Activated T-helper 1 cell treated with anti-CD3 and anti-CD28 coated beads, Interleukin-12 subunit alpha, Interleukin-12 subunit beta, Interleukin-2, Interleukin-4 antibody, amounts not matched to agents 30 ng/mL and 10 ng/mL and 1 ng/mL, durations not matched to agents 14 hours and 24 hours and 36 hours (primary cell): ENCODE measurements around the gene USP2. TPM values are rescaled to one million over a fixed set of nuclear protein-coding genes. Genes with fewer than 3 reads are reported as not detected.

Experiments
- DNase-seq: peaks from one replicate; pipeline ENCODE4 v3.0.0; 2021; ENCODE audit warnings: low spot score
- H3K27ac Mint-ChIP-seq: one replicate; pipeline ENCODE4 v1.8.0; 2021; ENCODE audit warnings: mild to moderate bottlenecking, mixed read lengths
- H3K27me3 Mint-ChIP-seq: one replicate; pipeline ENCODE4 v1.8.0; 2022; ENCODE audit warnings: mild to moderate bottlenecking, moderate library complexity, mixed read lengths; ENCODE audit not compliant: insufficient read depth
- H3K36me3 Mint-ChIP-seq: one replicate; pipeline ENCODE4 v1.8.0; 2021; ENCODE audit warnings: low read depth, mixed read lengths
- H3K4me1 Mint-ChIP-seq: one replicate; pipeline ENCODE4 v1.8.0; 2021; ENCODE audit warnings: low read depth, mixed read lengths
- H3K4me3 Mint-ChIP-seq: one replicate; pipeline ENCODE4 v1.8.0; 2021; ENCODE audit warnings: mild to moderate bottlenecking, moderate library complexity, mixed read lengths
- H3K9me3 Mint-ChIP-seq: one replicate; pipeline ENCODE4 v1.8.0; 2021; ENCODE audit warnings: mixed read lengths
- intact Hi-C: fragments of 100-400 bp; cut with micrococcal nuclease; formaldehyde crosslinking; loops from one replicate; pipeline ENCODE4 v1.15.1; 2024
- total RNA-seq: library from RNA; stranded (reverse); gene quantifications from 2 replicates; pipeline ENCODE4 v1.2.3, GENCODE V29; 2022

The USP2 gene
- total RNA-seq, 1 donor from 2014 or later: 0.36 TPM

DNA sequence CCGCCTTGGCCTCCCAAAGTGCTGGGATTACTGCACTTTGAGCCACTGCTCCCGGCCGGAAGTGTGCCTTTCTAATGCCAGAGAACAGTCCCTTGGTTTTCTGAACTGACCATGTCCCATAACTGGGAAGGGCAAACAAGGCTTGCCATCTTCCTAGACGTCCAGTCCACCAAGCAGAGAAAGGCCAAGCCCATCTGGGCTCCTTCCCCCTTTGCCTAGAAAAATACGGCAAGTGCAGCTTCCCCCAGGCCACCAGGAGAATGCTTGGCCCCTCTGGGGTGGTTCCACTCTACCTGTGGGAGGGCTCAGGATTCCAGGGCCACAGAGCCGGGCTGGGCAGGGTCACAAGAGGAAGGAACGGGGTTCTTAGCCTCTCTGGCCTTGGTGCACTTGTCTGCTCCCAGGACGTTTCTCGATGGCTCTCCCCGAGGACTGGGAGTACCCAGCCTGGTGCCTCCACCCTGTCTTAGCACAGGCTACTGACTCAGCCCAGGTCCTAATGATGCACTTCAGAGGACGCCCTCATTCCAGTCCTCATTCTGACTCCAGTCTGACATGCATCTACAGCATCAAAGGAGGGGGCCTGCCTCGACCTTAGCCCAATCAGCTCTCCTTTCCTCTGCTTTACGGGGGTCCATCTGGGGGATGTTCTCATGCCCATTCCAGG, 1.2 kb downstream of the USP2 start:
- H3K4me1 Mint-ChIP-seq: no peaks in the 10 kb centered on the region
- H3K27ac Mint-ChIP-seq: no peak overlapping the region
- no peaks in the 10 kb centered on the region for H3K9me3 Mint-ChIP-seq
- no peaks in the 10 kb centered on the region for H3K36me3 Mint-ChIP-seq
- intact Hi-C loops: loop anchor here (5.0 kb wide), 1 partner anchor 347 kb away; the partner anchor contains the start of gene NECTIN1
- DNase-seq: no peak
- H3K4me3 Mint-ChIP-seq: no peak overlapping the region
- peaks cover 8% of the 10 kb centered on the region for H3K27me3 Mint-ChIP-seq

DNA sequence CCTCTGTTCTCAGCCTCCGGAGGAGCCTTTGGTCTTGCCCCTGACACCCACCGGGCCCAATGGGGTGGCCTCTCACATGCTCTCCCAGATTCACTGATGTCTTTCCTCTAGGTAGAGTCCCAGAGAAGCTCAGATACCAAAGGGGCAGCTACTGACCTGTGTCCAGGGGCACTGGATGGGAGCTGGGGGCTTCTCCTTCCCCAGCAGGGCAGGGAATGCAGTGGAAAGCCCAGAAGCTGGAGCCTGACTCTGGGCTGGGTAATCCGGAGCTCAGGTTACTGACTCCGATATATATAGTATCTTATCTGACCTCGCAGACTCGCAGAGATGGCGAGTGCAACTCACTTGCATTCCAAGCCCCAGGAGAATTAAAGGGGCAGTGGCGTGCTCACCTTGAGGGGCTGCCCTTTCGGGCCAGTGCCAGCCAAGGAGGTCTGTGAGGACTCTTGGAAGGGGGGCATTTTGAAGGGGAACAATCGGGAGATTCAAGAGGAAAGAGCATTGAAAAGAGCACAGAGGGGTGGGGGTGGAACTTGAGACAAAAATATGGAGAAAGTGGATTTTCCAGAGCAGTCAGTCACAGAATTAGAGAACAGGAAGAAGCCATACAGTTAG, 2.5 kb downstream of the USP2 start:
- no peak overlapping the region for H3K4me3 Mint-ChIP-seq
- no peaks in the 10 kb centered on the region for H3K9me3 Mint-ChIP-seq
- no peaks in the 10 kb centered on the region for H3K36me3 Mint-ChIP-seq
- no peak for DNase-seq
- intact Hi-C loops: no loop called here
- peaks cover 8% of the 10 kb centered on the region for H3K27me3 Mint-ChIP-seq
- no peaks in the 10 kb centered on the region for H3K4me1 Mint-ChIP-seq
- no peak overlapping the region for H3K27ac Mint-ChIP-seq

DNA sequence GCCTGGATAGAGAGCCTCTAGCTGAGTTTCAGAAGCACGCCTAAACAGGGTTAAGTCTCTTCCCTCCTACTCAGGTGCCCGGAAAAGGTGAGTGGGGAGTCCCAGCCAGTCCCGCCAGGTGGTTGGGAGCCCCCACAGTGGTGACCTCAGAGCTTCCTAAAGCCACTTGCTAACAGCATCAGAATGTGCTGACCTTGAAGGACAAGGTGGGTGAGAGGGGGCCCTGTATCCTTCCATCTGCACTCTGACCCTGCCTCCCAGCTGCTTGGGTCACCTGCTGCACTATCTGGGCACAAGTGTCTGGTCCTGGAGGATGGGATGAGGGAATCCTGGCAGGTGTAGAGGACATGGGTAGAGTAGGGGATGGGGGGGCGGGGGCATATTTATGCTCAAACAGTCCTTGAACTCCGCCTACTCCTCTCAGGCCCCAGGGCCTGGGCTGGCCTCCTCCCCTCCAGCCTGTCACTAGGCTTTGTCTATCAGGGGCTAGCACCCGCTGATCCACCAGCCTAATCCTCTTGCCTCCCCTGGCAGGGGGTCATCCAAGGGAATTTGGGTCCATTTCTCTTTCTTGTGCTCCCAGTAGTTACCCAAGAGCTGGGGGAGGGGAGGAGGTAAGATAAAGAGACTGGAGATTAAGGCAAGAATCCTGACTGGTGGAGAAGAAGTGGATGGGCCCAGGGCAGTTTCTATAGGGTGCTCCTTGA, 3.4 kb downstream of the USP2 start:
- H3K27me3 Mint-ChIP-seq: peaks cover 8% of the 10 kb centered on the region
- no peak for DNase-seq

DNA sequence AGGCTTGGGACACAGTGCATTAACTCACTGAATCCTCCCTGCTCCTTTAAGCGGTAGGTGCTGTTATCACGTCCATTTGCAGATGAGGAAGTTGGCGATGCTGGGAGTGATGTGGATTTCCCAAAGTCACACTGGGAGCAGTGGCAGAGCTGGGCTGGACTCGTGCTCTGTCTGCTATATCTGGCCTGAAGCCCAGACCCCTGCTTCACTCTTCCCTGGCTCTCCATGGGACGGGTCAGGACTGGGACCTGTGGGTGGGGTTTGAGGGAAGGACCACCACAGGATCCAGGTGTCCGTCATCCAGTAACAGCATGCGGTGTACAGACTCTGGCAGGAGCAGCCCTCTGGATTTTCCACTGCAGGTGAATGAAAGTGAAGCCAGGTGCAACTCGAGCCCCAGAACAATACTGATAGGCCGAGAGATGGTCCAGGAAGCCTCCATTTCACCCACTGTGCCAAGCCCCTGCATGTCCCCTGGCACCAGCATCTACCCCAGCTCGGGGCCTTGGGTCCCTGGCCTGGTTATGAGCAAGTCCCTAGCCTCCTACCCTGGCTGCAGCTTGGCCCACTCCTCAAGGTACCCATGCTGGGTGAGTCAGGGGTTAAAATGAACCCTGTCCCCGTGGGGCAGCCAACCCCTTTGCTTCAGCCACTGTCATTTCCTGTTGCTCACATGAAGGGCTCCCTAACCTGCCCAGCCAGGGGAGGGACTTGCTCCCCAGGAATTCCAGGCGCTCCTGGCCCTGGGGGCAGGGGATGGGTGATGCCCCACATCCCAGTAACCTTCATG, 4.2 kb downstream of the USP2 start:
- DNase-seq: no peak
- no peak overlapping the region for H3K27ac Mint-ChIP-seq
- H3K27me3 Mint-ChIP-seq: peaks cover 8% of the 10 kb centered on the region
- no peak overlapping the region for H3K4me3 Mint-ChIP-seq
- intact Hi-C loops: no loop called here
- no peaks in the 10 kb centered on the region for H3K4me1 Mint-ChIP-seq
- H3K9me3 Mint-ChIP-seq: no peaks in the 10 kb centered on the region
- H3K36me3 Mint-ChIP-seq: no peaks in the 10 kb centered on the region

More for the DNA sequence above, 3.4 kb downstream of the USP2 start:
- H3K36me3 Mint-ChIP-seq: no peaks in the 10 kb centered on the region
- intact Hi-C loops: no loop called here
- no peak overlapping the region for H3K27ac Mint-ChIP-seq
- H3K9me3 Mint-ChIP-seq: no peaks in the 10 kb centered on the region
- no peaks in the 10 kb centered on the region for H3K4me1 Mint-ChIP-seq
- no peak overlapping the region for H3K4me3 Mint-ChIP-seq

DNA sequence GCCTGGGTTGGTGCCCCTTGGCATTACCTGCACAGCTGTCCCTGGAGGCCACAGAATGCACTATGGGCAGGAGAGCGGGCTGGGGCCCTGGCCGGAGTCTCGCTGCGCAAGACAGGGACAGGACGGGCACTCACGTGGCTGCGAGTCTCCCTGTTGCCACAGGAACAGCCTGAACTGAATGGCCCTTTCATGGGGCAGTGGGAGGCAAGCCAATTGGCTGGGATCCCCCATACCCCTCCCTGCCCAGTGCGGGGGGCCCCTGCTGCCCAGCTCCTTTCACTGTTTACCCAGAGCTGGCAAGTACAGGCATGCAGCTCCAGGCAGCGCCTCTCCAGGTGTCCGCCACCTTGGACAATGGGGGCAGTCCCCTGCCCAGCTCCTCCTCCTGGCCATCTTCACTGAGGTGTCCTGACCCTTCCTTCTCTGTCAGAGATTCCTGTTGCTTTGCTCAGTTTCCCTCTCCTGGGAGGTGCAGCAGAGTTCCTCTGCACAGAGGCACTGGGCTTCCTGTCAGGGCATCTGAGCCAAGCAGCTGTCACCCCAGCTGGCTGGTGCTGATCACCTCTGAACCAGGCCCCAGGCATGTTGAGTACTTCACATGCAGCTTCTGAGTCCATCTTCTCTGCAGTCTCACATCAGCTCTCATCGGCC, 5.2 kb downstream of the USP2 start:
- Mint-ChIP-seq H3K27me3 (peaks cover 5% of the 10 kb centered on the region), H3K4me3 (no peak overlapping the region), H3K36me3 (no peaks in the 10 kb centered on the region), H3K4me1 (no peaks in the 10 kb centered on the region), H3K9me3 (no peaks in the 10 kb centered on the region), H3K27ac (no peak overlapping the region)
- no peak for DNase-seq
- intact Hi-C loops: no loop called here

DNA sequence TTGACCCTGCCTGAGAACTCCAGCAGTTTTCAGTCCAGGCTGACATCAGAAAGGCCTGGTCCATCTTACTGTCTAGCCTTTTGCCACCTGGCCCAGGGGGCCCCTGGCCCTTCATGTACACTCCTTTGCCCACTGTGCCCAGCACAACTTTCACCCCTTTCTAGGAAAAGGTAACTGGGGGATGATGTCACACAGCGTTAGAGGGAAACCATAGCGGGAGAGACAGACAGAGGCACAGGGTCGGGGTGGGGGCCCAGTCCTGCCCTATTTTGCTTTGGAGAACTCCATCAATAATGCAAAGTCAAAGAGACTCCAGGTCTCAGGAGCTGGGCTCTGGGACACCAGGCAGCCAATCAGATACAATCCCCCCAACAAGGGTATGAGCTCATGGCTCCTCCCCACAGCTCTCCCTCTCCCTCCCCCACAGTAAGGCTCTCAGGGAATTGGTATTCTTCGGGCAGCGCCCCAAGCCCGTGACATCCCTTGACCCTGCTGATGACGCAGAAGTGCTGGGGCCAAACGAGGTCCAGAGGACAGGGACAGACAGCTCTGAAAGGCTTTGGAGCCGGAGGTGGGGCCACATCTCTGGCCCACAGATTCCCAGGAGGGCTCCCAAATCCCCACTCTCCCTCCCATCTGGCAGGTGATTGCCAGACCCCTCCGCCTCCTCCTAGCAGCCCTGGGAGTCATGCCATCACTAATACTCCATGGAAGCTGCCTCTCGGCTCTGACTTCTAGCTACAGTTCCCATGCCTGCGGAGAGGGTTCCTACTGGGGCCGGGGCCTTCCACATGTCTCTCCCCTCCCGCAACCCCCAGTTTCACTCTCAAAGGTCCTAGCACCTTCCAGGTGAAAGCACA, 5.9 kb downstream of the USP2 start:
- no peak for DNase-seq
- H3K36me3 Mint-ChIP-seq: no peaks in the 10 kb centered on the region
- intact Hi-C loops: no loop called here

DNA sequence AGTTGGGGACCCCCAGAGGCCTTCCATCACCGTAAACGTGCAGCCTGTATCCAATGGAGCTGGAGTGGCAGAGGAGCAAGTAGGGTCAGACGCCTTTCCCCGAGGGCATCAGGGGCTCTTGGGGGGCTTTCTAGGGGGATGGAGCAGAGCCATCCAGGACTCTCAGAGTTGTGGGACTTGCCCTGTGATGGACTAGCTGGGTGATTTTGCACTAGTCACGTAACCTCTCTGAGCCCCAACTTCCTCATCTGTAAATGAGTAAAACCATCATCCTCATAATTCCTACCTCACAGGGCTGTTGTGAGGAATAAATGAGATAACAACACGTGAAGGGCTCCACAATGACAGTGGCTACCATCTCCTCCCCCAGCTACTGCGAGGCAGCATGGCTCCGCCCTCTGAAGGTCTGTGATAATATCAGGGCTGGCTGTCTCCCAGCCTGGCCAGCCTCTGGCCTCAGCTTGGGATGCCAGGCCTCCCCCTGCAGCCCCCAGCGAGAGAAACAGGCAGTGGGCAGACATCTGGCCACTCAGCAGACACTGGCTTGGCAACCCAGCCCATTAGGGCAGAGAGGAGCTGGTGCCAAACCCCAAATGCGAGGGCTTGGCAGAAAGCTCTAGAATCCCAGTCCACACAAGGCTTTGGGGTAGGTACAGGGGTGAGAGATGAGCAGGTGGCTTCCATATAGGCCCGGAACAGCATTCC, 6.7 kb downstream of the USP2 start:
- Mint-ChIP-seq H3K27ac (no peak overlapping the region), H3K4me1 (no peaks in the 10 kb centered on the region), H3K36me3 (no peaks in the 10 kb centered on the region), H3K4me3 (no peak overlapping the region), H3K9me3 (no peaks in the 10 kb centered on the region), H3K27me3 (peaks cover 8% of the 10 kb centered on the region)
- DNase-seq: no peak
- intact Hi-C loops: loop anchor here (1.0 kb wide), 1 partner anchor 18 kb away; no protein-coding TSS in a partner anchor

More for the DNA sequence above, 5.9 kb downstream of the USP2 start:
- peaks cover 6% of the 10 kb centered on the region for H3K27me3 Mint-ChIP-seq
- no peaks in the 10 kb centered on the region for H3K9me3 Mint-ChIP-seq
- H3K27ac Mint-ChIP-seq: no peak overlapping the region
- H3K4me1 Mint-ChIP-seq: no peaks in the 10 kb centered on the region
- H3K4me3 Mint-ChIP-seq: no peak overlapping the region

DNA sequence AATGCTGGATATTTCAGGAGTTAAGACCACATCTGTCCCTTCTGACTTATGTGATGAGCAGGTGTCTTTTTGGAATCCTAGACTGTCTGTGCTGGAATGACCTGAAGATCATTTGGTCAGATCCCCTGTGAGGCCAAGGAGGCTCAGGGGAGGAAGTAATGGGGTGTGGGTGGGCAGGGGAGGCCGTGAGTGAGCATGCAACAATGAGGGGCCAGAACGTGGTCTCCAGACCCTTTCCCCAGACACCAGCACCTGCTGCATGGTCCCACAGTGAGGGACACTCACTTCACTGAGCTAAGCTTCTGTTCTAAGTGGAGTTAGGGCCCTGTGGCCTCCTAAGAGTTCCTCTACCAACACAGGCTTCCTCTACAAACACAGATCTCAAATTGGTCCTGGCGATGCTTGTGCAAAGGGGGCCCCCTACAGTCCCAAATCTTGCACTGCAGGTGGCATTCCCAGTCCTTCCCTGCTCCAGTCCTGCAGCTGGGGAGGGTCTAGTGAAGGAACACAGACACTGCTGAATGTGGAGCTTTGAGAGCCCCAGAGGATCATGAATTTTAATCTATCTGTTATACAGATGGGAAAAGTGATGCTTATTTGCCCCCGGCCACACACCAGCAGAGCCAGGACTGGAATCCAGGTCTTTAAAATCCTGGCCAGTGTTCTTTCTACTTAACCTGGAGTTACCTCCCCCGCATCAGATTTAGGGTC, 7.4 kb downstream of the USP2 start:
- Mint-ChIP-seq H3K36me3 (no peaks in the 10 kb centered on the region), H3K9me3 (no peaks in the 10 kb centered on the region), H3K27me3 (peaks cover 12% of the 10 kb centered on the region), H3K27ac (no peak overlapping the region), H3K4me1 (no peaks in the 10 kb centered on the region), H3K4me3 (no peak overlapping the region)
- intact Hi-C loops: loop anchor here (1.0 kb wide), 1 partner anchor 18 kb away; no protein-coding TSS in a partner anchor
- no peak for DNase-seq

DNA sequence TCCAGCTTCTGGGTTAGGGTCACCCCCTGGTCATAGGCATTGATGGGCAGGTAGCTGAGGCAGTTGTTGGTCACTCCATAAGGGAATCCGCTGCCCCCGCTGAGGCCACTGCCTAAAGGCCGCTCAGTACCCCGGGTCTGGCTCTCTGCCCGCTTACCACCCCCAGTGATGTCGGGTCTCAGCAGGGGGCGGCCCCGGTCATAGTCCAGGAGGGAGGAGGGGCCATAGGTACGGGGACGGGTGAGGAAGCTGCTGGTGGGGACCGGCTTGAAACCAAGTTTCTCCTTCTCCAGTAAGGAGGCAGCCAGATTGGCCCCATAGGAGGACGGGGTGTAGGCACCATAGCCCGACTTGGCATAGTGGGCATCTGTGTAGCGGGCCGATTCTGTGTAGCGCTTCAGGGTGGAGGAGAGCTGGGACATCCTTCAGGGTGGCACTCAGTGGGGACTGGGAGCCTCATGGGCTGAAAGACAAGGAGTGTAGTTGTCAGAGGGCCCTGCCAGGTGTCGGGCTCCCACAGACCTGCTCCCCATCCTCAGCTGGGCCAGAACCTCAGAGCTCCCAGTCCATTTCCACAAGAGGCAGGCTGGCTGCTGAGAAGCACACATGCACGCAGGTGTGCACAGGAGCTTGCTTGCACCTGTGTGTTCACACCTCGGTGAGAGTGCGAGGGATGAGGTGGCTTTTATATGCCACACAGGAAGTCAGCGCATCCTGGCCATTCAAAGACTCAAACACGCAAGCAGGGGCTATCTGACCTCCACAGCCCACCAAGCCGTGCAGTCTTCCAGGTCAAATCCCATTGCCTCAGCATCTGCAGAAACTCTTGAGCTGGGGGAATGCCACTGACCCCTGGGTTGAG, 8.2 kb downstream of the USP2 start:
- no peaks in the 10 kb centered on the region for H3K9me3 Mint-ChIP-seq
- intact Hi-C loops: no loop called here
- no peak for DNase-seq
- no peak overlapping the region for H3K27ac Mint-ChIP-seq
- H3K36me3 Mint-ChIP-seq: no peaks in the 10 kb centered on the region
- H3K27me3 Mint-ChIP-seq: peaks cover 12% of the 10 kb centered on the region
- H3K4me3 Mint-ChIP-seq: no peak overlapping the region
- no peaks in the 10 kb centered on the region for H3K4me1 Mint-ChIP-seq

DNA sequence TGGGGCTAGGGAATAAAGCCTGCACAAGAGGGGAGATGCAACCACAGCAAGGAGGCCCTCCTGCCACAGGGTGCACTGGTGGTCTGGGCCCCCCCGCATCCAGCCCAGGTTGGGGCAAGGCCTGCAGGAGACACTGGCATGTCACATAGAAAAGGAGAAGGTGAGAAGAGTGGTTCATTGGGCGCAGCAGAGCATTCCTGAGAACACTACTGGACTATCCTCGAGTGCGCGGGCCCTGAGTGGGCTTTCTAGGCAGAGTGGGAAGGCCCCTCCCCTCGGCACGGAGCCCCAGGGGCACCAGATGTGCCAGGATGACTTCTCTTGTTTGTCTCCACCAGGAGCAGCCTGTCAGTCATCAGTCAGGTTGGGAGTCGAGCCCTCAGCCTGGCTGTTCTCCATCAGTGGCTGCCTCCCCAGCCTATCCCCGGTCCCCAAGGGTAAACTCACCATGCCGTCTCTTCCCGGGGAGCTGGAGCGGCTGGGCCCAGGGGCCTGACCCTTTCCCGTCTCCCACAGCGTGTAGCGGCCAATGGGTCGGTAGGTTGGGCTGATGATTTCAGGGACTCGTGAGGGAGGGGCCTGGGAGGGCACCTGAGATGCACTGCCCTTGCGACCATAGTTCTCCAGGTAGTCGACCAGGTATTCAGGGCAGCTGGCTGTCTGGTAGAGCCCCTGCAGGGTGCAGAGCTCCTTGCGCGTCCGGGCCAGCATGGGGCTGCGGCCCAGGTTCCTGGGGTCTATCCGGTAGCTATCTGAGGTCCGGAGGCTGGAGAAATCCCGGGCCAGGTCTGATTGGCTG, 9.0 kb downstream of the USP2 start:
- Mint-ChIP-seq H3K27ac (no peak overlapping the region), H3K9me3 (no peaks in the 10 kb centered on the region), H3K4me3 (no peak overlapping the region), H3K27me3 (peaks cover 16% of the 10 kb centered on the region), H3K4me1 (no peaks in the 10 kb centered on the region), H3K36me3 (no peaks in the 10 kb centered on the region)
- DNase-seq: no peak
- intact Hi-C loops: no loop called here
